Endodermal cell (in vitro differentiated cells): Measurements from ENCODE around the gene RSPH9. TPM values are rescaled to one million over a fixed set of nuclear protein-coding genes. Genes with fewer than 3 reads are reported as not detected.

ENCODE experiments used
- DNase-seq: peaks from one replicate; pipeline ENCODE4 v3.0.0-alpha.2; 2017
- H3K27ac ChIP-seq: 2 replicates; pipeline ENCODE4 v1.5.1; 2013; ENCODE audit warnings: mild to moderate bottlenecking, low read depth, low read length, moderate library complexity
- H3K27me3 ChIP-seq: 2 replicates; pipeline ENCODE4 v1.6.1; 2013; ENCODE audit warnings: mild to moderate bottlenecking, low read length, moderate library complexity; ENCODE audit not compliant: insufficient read depth, control insufficient read depth, poor library complexity, severe bottlenecking
- H3K36me3 ChIP-seq: 2 replicates; pipeline ENCODE4 v1.7.0; 2013; ENCODE audit warnings: mild to moderate bottlenecking, low read length, moderate library complexity; ENCODE audit not compliant: control insufficient read depth, insufficient read depth
- H3K4me1 ChIP-seq: one replicate; pipeline ENCODE4 v1.7.0; 2013; ENCODE audit warnings: low read length; ENCODE audit not compliant: control insufficient read depth, insufficient read depth
- H3K4me3 ChIP-seq: 2 replicates; pipeline ENCODE4 v1.5.1; 2013; ENCODE audit warnings: mild to moderate bottlenecking, low read length, moderate library complexity
- H3K9ac ChIP-seq: 2 replicates; pipeline ENCODE4 v1.6.1; 2013; ENCODE audit warnings: mild to moderate bottlenecking, low read length, moderate library complexity; ENCODE audit not compliant: poor library complexity, severe bottlenecking; ENCODE audit errors: extremely low read depth
- H3K9me3 ChIP-seq: 2 replicates; pipeline ENCODE4 v1.6.1; 2013; ENCODE audit warnings: mild to moderate bottlenecking, low read length, moderate library complexity; ENCODE audit not compliant: control insufficient read depth
- H3K27ac Mint-ChIP-seq: 2 replicates; pipeline ENCODE4 v1.8.0; 2020; ENCODE audit warnings: mixed read lengths
- H3K27me3 Mint-ChIP-seq: 2 replicates; pipeline ENCODE4 v1.8.0; 2021; ENCODE audit warnings: mild to moderate bottlenecking, mixed read lengths; ENCODE audit not compliant: insufficient read depth
- H3K36me3 Mint-ChIP-seq: 2 replicates; pipeline ENCODE4 v1.8.0; 2020; ENCODE audit warnings: low read depth, mixed read lengths
- H3K4me1 Mint-ChIP-seq: 2 replicates; pipeline ENCODE4 v1.8.0; 2020; ENCODE audit warnings: mixed read lengths
- H3K4me3 Mint-ChIP-seq: 2 replicates; pipeline ENCODE4 v1.8.0; 2020; ENCODE audit warnings: mild to moderate bottlenecking, moderate library complexity, mixed read lengths
- H3K9me3 Mint-ChIP-seq: 2 replicates; pipeline ENCODE4 v1.8.0; 2020; ENCODE audit warnings: mild to moderate bottlenecking, mixed read lengths
- WGBS, 2 experiments: methylation state at CpG; one replicate each; pipeline versions ENCODE4 v1.1.5 to v1.1.7; 2013; ENCODE audit warnings: missing lambda C conversion rate in 2 of 2, mixed read lengths in 1 of 2; ENCODE audit not compliant: insufficient coverage in 1 of 2, insufficient read length in 1 of 2; 5-methylcytosine and 5-hydroxymethylcytosine counted together
- total RNA-seq, 2 donors: library from RNA; stranded (reverse); fragmentation: NEBNext Ultra II Directional in 1 of 2; extraction: Animal tissue kit (Norgen Biotek cat#: 25700) in 1 of 2; gene quantifications; 2 replicates in 1 of 2; 3 replicates in 1 of 2; pipeline ENCODE4 v1.2.1, GENCODE V29; 2021
- TF ChIP-seq, protein P1 (sequence below): fragments of 200-600 bp; sonication (generic); conservative IDR thresholded peaks from 2 replicates; pipeline ENCODE4 v1.5.0; 2021; ENCODE audit warnings: antibody characterized with exemption, mild to moderate bottlenecking

Gene RSPH9
- total RNA-seq, 2 donors from 2014 or later = 0.44 to 0.64 TPM

DNA sequence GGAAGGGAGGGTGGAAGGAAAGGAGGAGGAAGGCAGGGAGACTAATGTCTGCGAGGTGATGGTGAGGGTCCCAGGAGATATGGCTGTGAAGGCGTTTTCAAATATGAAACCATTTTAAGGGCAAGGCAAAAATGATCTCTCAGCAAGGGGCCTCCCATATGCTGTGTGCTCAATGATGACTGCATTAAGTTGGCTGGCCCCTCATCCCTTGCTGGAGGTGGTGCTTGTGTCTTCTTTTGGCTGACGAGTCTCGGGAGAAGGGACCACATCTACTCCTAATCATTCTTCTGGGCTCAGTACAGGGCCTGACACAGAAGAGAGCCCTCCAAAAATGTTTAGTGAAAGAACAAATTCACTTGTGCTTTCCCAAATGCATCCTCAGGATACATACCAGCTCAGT lies 65.7 kb downstream of the RSPH9 start:
- no peaks in the 10 kb centered on the region for H3K27me3 Mint-ChIP-seq
- TF ChIP-seq, protein P1, sequence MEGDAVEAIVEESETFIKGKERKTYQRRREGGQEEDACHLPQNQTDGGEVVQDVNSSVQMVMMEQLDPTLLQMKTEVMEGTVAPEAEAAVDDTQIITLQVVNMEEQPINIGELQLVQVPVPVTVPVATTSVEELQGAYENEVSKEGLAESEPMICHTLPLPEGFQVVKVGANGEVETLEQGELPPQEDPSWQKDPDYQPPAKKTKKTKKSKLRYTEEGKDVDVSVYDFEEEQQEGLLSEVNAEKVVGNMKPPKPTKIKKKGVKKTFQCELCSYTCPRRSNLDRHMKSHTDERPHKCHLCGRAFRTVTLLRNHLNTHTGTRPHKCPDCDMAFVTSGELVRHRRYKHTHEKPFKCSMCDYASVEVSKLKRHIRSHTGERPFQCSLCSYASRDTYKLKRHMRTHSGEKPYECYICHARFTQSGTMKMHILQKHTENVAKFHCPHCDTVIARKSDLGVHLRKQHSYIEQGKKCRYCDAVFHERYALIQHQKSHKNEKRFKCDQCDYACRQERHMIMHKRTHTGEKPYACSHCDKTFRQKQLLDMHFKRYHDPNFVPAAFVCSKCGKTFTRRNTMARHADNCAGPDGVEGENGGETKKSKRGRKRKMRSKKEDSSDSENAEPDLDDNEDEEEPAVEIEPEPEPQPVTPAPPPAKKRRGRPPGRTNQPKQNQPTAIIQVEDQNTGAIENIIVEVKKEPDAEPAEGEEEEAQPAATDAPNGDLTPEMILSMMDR = no peak
- peaks cover 55% of the 10 kb centered on the region for H3K4me1 Mint-ChIP-seq
- H3K27ac Mint-ChIP-seq = no peak overlapping the region
- H3K9me3 ChIP-seq = no peaks in the 10 kb centered on the region
- H3K36me3 ChIP-seq = no peaks in the 10 kb centered on the region
- H3K9ac ChIP-seq = no peak overlapping the region
- peaks cover 24% of the 10 kb centered on the region for H3K4me1 ChIP-seq
- H3K4me3 ChIP-seq = no peak overlapping the region
- H3K27me3 ChIP-seq = no peaks in the 10 kb centered on the region
- WGBS, 2 experiments = 91 to 97% methylated on average over 4 of the region's 4 CpGs
- H3K9me3 Mint-ChIP-seq = peaks cover 1% of the 10 kb centered on the region
- peak; percentile 21 for DNase-seq
- no peak overlapping the region for H3K4me3 Mint-ChIP-seq
- no peak overlapping the region for H3K27ac ChIP-seq
- no peaks in the 10 kb centered on the region for H3K36me3 Mint-ChIP-seq

DNA sequence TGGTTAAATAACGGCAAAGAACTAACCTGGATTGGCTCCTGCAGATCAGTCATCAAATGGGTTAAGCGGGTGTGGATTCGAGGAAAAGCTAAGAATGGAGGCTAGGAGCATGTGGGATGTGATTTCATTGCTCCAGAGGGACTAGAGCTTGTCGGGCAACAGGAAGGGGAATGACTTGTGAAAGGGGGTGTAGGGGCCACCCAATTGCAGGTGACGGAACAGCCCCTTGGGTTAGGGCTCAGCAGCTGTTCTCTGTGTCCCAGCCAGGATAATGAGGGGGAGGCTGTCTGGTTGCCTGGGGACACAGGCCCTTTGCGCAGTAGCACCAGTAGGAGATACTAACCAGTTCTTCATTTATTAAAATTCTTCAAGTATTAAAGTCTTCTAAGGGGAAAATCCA lies 67.7 kb downstream of the RSPH9 start:
- Histone ChIP-seq H3K36me3 (no peaks in the 10 kb centered on the region), H3K4me1 (peaks cover 7% of the 10 kb centered on the region), H3K9me3 (no peaks in the 10 kb centered on the region), H3K4me3 (no peak overlapping the region), H3K9ac (no peak overlapping the region), H3K27me3 (no peaks in the 10 kb centered on the region), H3K27ac (no peak overlapping the region)
- Mint-ChIP-seq H3K27me3 (no peaks in the 10 kb centered on the region), H3K4me3 (no peak overlapping the region), H3K36me3 (no peaks in the 10 kb centered on the region), H3K27ac (peak overlapping the region; percentile 5), H3K9me3 (peaks cover 1% of the 10 kb centered on the region), H3K4me1 (peaks cover 45% of the 10 kb centered on the region)
- TF ChIP-seq, protein P1 = no peak
- WGBS, 2 experiments = 93 to 95% methylated on average over 5 to 6 of the region's 6 CpGs
- peak; percentile 30 for DNase-seq

DNA sequence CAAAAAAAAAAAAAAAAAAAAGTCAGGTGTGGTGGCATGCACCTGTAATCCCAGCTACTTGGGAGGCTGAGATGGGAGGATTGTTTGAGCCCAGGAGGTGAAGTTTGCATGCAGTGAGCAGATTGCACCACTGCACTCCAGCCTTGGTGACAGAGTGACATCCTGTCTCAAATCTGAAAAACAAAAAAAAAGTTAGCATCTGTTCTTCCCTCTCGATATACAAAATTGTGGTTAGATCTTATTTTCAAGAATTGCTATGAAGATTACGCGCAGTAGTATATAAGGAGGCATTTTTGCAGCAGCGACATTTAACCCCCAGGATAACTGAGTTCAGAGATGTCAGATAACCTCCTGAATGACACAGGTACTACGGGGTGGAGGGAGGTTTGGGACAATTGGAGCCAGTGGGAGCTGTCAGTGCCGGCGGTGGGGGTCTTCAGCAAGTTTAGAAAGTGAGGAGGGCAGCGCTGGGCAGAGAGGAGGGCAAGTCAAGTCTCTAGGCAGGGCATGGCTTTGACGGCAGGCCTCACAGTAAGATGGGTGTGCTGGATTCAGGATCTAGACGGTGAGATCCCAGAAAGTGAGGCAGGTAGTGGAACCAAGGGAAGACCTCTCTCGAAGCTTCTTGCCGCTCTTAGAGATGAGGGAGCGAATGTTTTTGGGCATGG lies 68.9 kb downstream of the RSPH9 start:
- Mint-ChIP-seq H3K36me3 (no peaks in the 10 kb centered on the region), H3K27ac (peak overlapping the region; percentile 17), H3K4me1 (peaks cover 51% of the 10 kb centered on the region), H3K27me3 (no peaks in the 10 kb centered on the region), H3K9me3 (peaks cover 1% of the 10 kb centered on the region), H3K4me3 (no peak overlapping the region)
- WGBS, 2 experiments = 93 to 98% methylated on average over 10 to 13 of the region's 13 CpGs
- peaks cover 15% of the 10 kb centered on the region for H3K4me1 ChIP-seq
- H3K27ac ChIP-seq = no peak overlapping the region
- H3K36me3 ChIP-seq = no peaks in the 10 kb centered on the region
- H3K27me3 ChIP-seq = no peaks in the 10 kb centered on the region
- TF ChIP-seq, protein P1 = no peak
- H3K4me3 ChIP-seq = no peak overlapping the region
- H3K9me3 ChIP-seq = no peaks in the 10 kb centered on the region
- H3K9ac ChIP-seq = no peak overlapping the region
- DNase-seq = no peak
